ENCODE measurements around the gene STRIP2.
"Not testable (repeated sequence)": the region's sequence is repeated elsewhere in the genome, so short reads cannot be mapped to it uniquely, and the experiment has no call there.

Gene STRIP2

DNA sequence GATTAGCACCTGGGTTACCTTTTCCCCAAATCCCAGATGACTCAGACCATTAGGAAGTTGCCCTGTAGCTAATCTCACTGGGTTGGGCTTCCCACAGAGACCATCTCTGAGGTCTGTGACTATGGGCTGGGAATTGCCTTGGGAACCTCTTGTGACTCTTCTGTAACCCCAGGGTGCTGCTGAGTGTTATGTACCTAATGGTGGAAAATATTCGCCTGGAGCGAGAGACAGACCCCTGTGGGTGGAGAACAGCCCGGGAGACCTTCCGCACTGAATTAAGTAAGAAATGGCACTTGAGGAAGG, 20.0 kb downstream of the STRIP2 start:
- DNase-seq, result no peak

DNA sequence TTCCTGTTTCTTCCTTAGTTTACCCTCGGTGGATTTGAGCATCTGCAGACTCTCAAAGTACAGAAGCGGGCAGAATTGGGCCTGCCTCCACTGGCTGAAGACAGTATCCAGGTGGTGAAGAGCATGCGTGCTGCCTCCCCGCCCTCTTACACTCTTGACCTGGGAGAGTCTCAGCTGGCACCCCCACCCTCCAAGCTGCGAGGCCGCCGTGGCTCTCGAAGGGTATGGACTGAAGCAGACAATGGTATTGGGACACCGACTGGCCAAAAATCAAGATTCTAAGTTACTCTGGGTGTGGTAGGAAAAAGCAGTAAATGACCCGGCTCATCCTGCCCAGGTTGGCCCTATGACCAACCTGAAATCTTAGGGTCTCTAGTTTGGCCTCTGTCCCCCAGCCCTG, 22.2 kb downstream of the STRIP2 start:
- no peak for DNase-seq

DNA sequence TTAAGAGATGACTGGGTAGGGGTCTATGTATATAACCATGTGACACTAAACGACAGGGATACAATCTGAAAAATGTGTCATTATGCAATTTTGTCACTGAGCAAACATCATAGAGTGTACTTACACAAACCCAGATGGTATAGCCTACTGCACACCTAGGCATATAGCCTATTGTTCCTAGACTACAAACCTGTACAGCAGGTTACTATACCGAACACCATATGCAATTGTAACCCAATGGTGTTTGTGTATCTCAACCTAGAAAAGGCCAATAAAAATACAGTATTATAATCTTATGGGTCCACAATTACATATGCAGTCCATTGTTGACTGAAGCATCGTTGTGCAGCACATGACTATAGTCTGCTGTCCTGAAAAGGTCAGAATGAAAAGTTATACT, 22.9 kb downstream of the STRIP2 start:
- DNase-seq, result no peak

DNA sequence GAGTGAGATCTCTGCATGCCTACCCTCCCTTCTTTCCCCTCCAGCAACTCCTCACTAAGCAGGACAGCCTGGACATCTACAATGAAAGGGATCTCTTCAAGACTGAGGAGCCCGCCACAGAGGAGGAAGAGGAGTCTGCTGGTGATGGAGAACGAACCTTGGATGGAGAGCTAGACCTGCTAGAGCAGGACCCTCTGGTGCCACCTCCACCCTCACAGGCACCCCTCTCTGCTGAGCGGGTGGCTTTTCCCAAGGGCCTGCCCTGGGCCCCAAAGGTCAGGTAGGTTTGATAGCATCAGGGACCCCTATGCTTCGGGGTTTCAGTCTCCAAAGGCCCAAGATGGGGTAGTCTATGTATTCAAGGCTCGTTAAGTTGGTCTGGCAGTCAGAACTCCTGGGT, 23.9 kb downstream of the STRIP2 start:
- DNase-seq, result no peak

- DNase-seq, result no peak
Measured at GRCh38 chr7:129461809-129462208, 27.6 kb downstream of the STRIP2 start.

GRCh38 chr7:129462420-129462819, 28.2 kb downstream of the STRIP2 start:
- no peak for DNase-seq

DNA sequence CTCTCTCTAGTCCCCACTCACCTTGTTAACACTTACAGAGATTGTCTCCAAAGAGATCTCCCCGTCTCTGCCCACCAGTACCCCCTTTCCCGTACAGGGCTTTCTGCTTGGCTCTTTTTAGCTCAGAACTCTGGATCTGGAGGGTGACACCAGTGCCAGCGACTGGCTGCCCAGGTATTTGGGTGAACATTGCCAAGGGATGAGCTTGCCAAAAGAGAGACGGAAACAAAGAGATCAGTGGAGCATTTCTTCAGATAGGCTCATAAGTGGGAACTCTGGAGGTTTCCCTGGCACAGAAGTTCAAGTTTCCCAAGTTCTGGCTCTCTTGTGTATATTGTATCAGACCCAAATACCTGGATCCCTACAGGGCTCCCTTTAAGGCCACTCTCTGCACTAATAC, 30.0 kb downstream of the STRIP2 start:
- no peak for DNase-seq

DNA sequence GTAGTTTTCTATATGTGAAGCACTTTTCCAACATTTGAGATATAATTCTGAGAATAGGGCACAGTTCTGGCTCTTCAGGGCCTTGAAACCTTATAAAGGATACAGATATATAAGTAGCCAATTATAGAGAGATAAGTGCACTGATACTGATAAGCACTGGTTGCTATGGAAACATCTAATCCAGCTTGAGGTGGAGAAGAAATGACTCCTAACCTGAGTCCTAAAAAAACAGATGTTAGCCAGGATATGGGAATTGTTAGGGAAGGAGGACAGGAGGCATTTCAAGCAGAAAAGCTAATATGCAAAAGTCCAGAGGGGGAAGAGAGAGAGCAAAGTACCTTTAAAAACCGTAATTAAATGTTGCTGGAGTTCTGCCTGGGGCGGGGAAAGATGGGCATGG, 30.8 kb downstream of the STRIP2 start:
- no peak for DNase-seq

GRCh38 chr7:129466796-129467195, 32.6 kb downstream of the STRIP2 start:
- no peak for DNase-seq

DNA sequence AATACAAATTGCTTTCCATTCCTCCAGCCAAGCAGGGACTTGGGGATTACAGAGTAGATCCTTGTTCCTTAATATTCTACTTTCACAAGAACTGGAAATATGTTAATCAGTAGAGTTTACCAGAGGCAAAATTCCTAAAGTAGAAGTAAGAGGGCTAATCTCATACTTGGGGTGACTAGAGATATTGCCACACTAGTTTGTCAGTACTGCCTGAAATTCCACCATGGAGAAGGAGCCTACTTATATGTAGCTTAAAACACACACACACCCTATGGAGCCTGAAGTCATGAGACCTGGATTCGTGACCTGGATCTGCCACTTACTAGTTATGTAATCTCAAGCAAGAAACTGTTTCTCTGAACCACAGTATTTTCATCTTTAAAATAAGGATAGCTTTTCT, 33.9 kb downstream of the STRIP2 start:
- no peak for DNase-seq

GRCh38 chr7:129468547-129468946, 34.3 kb downstream of the STRIP2 start:
- no peak for DNase-seq

DNA sequence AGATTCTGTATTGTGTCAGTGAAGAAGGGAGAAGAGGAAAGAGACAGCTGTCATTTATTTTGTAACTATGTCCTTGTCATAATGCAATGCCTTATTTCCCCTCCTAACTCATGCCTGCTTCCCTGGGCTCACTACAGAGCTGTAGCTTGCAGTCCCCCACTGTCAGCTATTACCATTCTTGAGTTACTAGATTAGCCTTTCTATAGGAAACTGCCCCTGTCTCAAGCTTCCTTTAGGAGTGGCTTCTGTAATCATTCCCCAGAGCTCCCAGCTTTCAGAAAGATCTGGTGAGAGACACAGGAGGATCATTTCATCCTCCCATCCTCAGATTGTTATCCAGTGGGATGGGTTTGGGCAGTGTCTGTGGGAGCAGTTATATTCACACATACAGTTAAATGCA, 35.7 kb downstream of the STRIP2 start:
- DNase-seq, result no peak

DNA sequence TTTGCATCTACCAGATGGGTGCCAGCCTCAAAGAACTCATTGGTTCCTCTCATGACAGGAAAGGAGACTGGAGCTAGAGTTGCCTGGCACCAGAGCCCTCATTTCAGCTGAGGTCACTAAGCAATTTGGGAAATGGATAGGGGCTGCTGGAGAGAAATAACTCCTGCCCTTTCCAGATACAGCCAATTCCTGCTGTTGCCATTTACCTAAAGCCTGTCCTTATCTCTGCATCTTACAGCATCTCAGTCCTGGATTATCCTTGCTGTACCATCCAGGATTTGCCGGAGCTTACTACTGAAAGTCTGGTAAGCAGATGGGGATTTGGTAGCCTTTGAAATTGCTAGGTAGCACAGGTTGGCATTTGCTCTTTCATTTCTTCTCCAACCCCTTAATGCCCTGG, 36.2 kb downstream of the STRIP2 start:
- DNase-seq, result no peak

- DNase-seq, result no peak
Measured at GRCh38 chr7:129471402-129471827, 37.2 kb downstream of the STRIP2 start.

DNA sequence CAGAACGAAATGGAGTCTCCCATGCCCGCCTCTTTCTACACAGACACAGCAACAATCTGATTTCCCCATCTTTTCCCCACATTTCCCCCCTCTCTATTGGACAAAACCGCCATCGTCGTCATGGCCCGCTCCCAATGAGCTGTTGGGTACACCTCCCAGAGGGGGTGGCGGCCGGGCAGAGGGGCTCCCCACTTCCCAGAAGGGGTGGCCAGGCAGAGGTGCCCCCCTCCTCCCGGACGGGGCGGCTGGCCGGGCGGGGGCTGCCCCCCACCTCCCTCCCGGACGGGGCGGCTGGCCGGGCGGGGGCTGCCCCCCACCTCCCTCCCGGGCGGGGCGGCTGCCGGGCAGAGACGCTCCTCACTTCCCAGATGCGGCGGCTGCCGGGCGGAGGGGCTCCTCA, 41.7 kb downstream of the STRIP2 start:
- not testable (repeated sequence) for DNase-seq

DNA sequence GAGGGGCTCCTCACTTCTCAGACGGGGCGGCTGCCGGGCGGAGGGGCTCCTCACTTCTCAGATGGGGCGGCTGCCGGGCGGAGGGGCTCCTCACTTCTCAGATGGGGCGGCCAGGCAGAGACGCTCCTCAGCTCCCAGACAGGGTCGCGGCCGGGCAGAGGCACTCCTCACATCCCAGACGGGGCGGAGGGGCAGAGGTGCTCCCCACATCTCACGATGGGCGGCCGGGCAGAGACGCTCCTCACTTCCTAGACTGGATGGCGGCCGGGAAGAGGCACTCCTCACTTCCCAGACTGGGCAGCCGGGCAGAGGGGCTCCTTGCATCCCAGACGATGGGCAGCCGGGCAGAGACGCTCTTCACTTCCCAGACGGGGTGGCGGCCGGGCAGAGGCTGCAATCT, 42.2 kb downstream of the STRIP2 start:
- DNase-seq, result not testable (repeated sequence)

DNA sequence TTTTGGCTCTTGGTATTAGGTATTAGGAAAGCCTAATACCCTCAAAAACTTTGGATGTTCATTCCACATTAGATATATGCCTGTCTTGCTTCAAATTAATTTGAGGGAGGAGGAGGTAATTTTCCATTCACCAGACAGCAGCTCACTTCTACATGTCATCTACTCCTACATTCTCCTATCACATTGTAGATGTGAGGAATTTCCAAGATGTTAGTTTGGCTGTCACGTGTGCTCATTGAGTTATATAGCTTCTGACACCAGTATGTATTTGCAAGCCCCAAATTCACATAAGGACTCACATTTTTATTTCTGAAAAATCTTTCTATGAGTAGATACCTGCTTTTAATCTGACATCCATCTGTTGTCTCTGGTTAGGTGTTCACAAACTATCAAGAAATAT, 45.6 kb downstream of the STRIP2 start:
- no peak for DNase-seq

DNA sequence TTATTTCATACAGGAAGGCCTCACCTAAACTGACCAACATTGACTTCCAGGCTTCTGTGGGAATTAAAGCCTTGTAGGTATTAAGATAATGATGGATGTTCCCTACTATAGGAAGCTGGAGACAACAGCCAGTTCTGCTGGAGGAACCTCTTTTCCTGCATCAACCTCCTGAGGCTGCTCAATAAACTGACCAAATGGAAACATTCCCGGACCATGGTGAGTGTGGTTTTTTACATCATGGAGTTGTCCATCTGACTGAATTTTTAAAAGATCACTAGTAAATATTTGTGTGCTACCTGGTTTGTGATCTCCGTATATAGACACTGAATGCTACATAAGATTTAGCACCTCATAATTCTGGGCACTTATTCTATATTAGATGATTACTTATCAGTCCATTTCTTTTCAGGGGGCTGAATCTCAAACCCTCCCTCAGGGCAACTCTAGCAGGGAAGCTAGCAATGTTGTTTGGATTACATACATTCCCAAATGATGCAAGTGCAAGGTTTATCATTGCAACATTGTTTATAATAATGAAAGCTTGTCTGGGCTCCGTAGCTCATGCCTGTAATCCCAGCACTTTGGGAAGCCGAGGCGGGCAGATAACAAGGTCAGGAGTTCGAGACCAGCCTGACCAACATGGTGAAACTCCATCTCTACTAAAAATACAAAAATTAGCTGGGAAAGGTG, 46.6 kb downstream of the STRIP2 start:
- DNase-seq, result no peak

- DNase-seq, result not testable (repeated sequence)
Measured at GRCh38 chr7:129481376-129481775, 47.1 kb downstream of the STRIP2 start.

DNA sequence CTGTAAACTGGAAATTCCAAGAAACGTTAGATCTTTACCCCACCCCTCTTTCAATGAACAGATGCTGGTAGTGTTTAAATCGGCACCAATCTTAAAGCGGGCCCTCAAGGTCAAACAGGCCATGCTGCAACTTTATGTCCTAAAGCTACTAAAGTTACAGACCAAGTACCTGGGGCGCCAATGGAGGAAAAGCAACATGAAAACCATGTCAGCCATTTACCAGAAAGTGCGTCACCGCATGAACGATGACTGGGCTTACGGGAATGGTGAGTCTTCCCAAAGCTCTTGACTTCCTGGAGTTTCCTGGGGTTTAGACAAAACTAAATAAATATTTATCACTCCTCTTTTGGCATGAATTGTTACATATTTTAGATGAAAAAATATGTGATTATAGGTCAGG, 48.5 kb downstream of the STRIP2 start:
- no peak for DNase-seq

DNA sequence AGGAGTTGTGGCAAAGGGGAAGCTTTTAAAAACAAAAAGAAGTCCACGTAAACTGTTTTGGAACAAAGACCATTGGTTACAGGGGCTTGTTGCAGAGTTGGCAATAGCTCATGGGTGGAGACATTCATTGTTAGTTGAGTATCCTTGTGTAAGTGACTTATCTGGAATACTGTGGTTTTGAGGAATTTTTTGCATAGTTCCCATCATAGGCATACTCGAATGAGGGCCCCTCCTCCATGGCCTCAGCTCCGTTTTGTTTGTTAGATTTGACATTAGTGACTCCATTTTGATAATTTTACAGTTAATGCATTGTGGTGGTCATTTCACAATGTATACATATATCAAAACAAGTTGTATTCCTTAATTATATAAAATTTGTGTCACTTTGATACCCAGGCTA, 55.3 kb downstream of the STRIP2 start:
- no peak for DNase-seq

- DNase-seq, result no peak
Measured at GRCh38 chr7:129492391-129492790, 58.2 kb downstream of the STRIP2 start.

DNA sequence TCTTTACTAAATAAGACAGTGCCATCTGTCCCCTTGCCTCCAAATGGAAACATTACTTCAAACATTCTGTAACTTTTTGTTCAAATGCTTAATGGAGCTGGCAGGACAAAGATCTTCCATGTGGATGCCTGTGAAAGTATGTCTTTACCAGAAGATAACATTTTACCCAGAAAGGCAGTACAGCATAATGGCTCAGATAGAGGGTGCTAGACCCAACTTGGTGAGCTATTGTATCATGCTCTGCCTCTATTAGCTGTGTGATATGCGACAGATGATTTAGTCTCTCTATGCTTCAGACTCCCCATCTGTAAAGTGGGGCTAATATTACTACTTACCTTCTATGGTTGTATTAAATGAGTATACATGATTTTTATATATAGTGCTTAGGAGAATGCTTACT, 59.3 kb downstream of the STRIP2 start:
- DNase-seq, result no peak

DNA sequence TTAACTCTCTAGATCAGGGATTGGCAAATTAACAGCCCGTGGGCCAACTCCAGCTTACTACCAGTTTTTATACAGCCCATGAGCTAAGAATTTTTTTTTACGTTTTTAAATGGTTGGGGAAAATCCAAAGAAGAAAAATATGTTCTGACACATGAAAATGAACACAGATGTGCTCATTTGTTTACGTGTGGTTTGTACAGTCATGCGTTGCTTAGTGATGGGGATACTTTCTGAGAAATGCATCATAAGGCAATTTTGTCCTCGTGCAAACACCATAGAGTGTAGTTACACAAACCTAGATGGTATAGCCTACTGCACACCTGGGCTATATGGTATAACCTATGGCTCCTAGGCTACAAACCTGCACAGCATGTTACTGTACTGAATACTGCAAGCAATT, 59.8 kb downstream of the STRIP2 start:
- DNase-seq, result no peak

GRCh38 chr7:129495987-129496386, 61.8 kb downstream of the STRIP2 start:
- DNase-seq, result no peak

GRCh38 chr7:129496653-129497052, 62.4 kb downstream of the STRIP2 start:
- DNase-seq, result no peak

All from stimulated activated CD4-positive, alpha-beta T cell treated with anti-CD3 and anti-CD28 coated beads, Interleukin-2, amount 100 ng/mL, for 48 hours (primary cell).